GM19328 (cell line): ENCODE data around the gene CAD.
"Not testable (repeated sequence)": the region's sequence is repeated elsewhere in the genome, so short reads cannot be mapped to it uniquely, and the experiment has no call there.

ENCODE experiments used
- ATAC-seq: cut with Tn5 transposase; IDR thresholded peaks from one replicate; pipeline ENCODE4 v1.9.1; 2021; ENCODE audit warnings: mild to moderate bottlenecking, moderate library complexity; ENCODE audit not compliant: unreplicated experiment

Gene CAD

DNA sequence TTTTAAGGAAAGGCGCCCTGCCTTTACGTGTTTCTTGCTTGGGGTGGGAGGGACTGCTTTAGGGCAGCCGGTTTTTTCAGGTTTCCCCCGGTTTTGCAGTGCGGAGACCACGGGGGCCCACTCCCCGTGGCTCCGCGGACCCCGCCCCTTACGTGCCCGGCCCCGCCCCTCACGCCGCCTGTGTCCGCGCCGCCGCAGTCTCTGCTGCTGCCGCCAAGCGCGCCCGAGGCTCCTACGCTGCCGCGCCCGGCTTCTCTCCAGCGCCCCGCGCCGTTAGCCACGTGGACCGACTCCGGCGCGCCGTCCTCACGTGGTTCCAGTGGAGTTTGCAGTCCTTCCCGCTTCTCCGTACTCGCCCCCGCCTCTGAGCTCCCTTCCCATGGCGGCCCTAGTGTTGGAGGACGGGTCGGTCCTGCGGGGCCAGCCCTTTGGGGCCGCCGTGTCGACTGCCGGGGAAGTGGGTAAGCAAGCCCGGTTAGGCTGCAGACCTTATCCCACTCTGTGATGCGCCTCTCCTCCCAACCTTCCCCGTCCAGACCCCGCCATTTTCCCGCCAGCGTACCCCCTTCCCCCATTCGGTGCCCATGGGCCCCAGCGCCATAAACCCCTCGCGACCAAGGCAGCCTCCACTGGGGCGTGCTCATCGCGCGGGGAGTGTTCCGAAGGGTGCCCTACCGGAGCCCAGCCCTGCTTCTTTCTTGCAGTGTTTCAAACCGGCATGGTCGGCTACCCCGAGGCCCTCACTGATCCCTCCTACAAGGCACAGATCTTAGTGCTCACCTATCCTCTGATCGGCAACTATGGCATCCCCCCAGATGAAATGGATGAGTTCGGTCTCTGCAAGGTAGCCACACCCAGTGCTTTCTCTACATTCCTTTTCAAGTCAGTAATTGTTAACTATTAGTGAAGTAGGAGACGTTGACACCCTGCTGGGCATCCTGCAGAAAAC lies at the start of gene CAD:
Gene CAD (plus strand): TSS at position 197 of the 949 bp plus-strand sequence. CDS start 183 bp downstream, at position 380.
- ATAC-seq: peak; percentile 71

DNA sequence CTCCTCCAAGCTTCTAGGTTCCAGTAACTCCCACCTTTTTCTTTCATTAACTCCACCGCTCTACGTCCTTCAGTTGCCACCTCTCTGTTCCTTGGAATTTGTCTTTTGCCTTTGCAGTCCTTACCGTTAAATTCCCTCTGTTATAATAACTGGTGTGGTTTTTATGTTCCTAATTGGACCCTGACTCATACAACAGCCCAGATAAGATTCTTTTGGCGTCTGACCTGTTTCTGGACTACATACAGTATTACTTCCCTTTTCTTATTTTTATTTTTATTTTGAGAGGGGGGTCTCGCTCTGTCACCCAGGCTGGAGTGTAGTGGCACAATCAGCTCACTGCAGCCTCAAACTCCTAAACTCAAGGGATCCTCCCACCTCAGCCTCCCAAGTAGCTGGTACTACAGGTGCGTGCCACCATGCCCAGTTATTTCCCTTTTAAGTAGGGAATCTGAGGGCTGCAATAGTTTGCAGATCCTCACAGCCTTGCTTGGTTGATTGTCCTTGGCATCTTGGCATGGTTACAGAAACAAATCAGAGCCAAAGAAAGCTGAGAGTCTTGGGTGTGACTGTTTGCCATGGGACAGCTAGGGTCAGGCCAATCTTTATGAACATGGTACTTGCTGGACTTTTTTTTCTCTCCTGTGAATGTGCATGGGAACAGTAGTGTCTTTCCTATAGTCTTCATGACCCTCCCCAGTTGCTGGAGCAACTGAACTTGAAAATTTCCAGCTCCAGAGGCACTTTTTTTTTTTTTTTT lies 46.4 kb upstream of the CAD start:
- no peak for ATAC-seq

DNA sequence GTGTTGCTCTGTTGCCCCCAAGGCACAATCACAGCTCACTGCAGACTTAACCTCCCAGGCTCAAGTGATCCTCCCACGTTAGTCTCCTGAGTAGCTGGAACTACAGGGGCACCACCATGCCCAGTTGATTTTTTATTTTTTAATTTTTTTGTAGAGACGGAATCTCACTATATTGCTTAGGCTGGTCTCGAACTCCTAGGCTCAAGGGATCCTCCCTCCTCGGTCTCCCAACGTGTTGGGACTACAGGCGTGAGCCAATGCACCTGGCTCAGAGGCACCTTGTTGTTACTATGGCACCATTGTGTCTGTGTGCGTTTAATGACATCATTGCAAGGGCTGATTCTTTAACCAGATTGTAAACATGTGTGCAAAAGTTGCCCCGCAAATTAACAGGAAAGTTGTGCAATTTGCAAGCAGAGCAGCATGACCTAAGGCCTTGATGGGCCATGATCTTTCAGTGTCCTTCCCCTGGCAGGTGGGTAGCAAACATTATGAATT lies 45.8 kb upstream of the CAD start:
- ATAC-seq: no peak

DNA sequence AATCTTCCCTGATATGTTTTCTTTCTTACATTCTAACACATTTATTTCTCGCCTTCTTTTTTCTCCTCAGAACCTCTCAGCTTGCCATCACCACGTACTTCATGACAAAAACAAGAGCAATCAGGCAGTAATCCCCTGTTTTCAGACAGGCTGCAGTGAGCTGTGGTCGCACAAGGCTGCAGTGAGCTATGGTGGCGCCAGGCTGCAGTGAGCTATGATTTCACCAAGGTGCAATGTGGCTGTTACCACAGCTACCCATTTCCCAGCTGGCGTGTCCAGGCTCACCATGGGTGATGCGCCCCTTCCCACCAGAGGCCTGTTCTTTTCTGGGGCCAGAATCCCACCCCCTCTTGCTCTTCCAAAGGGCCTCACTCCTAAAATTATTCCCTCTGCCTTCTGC lies 42.5 kb upstream of the CAD start:
- no peak for ATAC-seq

DNA sequence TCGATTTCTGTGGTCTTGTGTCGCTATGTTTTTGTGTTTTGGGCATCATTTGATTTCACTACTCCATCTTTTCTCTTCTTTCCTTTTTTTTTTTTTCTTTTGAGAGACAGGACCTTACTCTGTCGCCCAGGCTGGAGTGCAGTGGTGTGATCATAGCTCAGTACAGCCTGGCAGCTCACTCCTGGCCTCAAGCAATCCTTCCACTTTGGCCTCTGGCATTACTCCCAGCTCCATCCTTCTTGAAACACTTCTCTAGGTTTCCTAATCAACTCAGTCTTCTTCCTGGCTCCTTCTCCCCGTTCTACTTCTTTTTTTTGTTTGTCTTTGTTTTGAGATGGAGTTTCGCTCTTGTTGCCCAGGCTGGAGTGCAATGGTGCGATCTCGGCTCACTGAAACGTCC lies 41.8 kb upstream of the CAD start:
- no peak for ATAC-seq

DNA sequence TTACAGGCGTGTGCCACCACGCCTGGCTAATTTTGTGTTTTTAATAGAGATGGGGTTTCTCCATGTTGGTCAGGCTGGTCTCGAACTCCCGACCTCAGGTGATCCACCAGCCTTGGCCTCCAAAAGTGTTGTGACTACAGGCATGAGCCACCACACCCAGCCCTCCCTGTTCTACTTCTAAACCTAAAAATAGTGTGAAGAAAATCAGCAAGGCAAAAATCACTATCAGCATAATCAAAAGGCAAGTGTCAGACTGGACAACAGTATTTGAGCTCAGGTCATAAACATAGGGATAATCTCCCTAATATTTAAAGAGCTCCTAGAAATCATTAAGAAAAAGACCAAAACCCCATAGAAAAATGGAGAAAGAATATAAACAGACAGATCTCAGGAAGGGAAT lies 41.4 kb upstream of the CAD start:
- ATAC-seq: not testable (repeated sequence)

DNA sequence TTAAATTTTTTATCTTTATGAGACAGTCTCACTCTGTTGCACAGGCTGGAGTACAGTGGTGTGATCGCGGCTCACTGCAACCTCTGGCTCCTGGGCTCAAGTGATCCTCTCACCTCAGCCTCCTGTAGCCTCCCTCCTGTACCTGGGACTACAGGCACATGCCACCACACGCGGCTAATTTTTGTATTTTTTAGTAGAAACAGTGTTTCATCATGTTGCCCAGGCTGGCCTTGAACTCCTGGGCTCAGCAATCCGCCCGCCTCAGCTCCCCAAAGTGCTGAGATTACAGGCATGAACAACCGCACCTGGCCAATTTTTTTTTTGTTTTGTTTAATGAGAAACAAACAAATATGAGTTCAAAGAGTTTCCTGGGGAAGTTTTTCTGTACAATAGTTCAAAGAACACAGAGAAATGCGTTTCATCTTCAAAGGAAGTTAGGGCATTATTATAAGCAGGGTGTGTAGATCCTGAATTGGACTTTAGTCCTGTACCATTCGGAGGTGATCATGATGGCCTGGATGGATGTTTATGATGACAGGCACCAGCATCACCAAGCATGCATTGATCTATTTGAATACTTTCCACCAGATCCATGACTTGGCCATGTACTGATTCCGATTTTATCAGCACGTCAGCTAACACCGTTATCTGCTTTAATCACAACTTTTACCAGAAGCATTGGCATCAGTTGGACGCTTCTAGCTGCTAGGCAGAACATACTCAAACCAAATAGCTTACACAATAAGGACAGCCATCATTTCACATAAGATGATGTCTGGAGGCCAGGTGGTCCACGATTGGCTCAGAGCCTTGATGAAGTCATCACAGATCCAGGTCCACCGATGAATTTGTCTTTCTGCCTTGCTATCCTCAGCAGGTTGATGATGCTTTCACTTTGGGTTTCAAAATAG lies 39.5 kb upstream of the CAD start:
- ATAC-seq: no peak

DNA sequence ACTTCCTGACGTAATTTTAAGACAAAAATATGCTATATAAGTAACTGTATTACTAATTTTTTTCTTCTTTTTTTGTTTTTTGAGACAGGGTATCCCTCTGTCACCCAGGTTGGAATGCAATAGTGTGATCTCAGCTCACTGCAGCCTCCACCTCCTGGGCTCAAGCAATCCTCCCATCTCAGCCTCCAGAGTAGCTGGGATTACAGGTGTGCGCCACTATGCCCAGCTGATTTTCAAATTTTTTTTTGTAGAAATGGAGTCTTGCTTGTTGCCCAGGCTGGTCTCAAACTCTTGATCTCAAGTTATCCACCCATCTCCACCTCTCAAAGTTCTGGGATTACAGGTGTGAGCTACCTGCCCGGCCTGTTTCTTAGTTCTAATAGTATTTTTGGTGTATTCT lies 38.7 kb upstream of the CAD start:
- no peak for ATAC-seq

DNA sequence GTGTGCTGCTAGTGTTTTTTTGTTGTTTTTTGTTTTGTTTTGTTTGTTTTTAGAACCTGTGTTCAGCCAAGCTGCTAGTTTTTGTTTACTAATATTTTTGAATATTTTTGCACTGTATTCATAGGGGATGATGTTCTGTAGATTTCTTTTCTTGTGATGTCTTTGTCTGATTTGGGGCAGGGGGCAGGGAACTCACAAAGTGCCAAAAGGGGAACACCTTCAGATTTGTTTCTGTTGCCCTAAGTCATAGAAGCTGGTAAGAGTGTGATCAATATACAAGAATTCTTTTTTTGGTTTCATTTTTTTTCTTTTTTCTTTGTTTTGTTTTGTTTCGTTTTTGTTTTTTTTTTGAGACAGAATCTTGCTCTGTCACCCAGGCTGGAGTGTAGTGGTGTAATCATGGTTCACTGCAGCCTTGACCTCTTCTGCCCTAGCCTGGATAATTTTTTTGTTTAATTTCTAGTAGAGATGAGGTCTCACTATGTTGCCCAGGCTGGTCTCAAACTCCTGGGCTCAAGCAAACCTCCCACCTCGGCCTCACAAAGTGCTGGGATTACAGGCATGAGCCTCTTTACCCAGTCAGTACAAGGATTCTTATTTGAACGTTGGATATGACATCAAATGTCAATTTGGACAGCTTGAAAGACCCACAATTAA lies 37.7 kb upstream of the CAD start:
- no peak for ATAC-seq

DNA sequence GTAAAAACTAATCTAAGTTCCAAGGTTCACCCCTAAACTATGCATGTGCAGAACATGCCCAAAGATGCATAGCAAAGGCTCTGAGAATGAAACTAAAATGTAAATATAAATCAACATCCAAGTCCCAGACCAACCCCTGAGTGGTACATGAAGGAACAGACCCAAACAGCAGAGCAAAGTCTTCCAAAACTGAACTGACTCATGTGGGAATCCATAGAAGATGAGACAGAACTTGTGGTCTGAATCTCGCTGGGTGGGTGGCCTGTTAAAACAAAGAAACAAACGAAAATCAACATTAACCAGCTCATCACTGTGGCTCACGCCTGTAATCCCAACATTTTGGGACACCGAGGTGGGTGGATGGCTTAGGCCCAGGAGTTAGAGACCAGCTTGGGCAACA lies 34.8 kb upstream of the CAD start:
- no peak for ATAC-seq

DNA sequence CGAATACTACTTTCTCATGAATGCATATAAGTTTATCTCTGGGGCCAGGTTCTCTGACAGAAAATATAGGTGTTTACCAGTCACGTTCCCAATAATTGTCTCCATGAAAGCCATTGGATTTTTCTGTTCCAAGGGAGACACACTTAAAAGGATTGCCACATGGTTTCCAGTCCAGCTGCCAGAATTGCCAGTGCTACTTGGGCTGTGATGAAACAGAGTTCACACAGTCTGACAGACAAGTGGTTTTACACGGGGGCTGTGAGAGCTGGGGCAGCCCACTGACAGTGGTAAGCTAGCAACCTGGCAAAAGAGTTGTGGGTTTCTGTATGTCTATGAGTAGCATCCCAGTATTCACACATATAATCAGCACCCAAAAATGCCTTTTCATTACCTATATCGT lies 33.1 kb upstream of the CAD start:
- no peak for ATAC-seq

DNA sequence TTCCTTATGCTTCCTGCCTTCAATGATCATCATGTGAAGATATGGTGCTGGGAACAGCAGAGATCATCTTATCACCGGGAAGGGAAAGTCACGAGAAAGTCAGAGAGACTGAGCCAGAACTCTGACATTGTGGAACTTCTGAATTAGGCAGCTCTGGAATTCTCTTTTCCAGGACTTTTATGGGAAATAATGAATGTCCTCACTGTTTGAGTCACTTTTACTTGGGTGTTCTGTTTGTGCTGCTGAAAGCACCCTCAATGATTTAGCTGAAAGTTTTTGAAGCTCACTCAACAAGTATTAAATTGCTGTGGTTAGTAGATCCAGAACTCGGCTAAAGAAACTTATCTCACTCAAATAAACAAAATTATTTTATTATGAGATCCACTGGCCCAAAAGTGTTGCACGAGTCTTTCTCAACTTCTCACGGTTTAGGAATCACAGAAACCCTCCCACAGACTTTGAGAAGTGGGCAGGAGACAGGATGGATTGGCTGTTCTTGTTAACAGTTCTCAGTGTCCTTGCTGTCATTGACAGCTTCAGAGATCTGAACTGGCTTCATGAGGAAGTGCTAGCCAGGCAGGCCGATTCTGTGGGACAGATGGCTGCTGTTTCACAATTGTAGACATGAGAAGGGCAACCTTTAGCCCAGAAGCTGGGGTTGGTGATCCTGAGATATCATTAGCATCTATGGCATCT lies 31.7 kb upstream of the CAD start:
- no peak for ATAC-seq

DNA sequence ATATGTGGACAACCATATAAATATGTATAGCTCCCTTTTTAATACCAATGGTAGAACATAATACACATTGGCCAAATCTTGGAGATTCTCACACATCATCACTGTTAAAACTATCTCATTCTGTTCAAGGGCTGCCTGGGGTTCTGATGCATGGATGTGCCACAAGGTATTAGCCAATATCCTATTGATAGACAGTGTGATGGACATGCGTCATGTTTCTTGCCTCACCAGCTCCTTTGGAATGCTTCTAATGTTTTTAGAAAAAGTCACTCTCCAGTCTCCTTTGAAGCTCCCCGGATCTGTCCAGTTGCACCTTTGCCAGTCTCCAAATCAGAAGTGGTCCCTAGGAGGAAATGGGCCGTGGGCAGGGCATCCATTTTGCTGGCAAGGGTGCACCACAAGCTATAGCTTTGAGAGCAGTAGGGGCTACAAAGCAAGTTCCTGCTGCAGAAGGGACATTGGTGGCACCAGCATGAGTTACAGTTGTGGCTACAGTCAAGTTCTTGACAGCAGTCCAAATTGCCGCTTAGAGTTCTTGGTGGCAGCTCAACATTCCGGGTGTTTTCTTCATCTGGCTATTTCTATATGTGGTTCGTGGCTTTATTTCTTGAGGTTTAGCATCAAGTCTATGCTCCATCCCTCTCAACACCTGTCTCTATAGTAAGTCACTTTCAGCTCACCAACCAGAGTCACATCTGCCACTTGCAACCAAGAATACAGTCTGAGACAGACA lies 30.4 kb upstream of the CAD start:
- no peak for ATAC-seq

DNA sequence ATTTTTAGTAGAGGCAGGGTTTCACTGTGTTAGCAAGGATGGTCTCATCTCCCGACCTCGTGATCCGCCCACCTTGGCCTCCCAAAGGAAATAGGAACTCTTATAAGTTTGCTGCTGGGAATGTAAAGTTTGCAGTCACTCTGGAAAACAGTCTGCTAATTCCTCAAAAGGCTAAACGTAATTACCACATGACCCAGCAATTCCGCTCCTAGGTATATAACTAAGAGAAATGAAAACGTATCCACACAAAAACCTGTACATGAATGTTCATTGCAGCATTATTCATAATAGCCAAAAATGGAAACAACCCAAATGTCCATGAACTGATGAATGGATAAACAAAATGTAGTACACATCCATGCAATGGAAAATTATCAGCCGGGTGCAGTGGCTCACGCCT lies 27.2 kb upstream of the CAD start:
- ATAC-seq: no peak

DNA sequence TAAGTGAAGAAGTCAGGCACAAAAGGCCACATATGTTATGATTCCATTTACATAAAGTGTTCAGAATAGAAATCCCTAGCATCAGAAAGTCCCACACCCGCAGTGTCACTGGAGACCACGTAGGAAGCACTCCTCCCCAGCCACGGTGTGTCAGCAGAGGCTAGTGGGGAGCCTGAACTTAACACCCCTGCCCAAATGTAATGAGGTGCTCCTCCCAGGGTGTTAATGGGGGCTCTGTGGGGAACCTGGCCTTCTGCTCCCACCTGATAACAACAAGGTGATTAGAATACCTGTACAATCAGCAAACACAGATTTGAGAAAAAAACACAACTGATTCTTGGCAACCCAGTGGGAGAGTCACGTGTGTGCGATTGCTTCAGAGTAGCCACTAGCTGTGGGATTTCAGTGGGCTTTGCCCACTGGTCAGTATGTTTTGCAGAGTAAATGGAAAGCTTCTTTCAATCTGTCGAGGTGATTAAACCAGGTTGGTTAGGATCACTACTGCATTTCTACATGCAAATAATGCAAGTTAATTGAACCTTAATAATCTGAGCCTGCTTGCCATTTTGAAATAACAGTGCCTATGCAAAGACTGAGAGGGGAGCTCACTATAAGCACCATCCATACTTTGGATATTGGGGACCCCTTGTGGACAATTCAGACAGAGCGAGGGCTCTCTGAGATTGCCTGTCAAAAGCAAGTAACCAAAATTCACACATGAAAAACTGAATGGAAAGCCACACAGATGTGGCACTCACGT lies 25.9 kb upstream of the CAD start:
- no peak for ATAC-seq

DNA sequence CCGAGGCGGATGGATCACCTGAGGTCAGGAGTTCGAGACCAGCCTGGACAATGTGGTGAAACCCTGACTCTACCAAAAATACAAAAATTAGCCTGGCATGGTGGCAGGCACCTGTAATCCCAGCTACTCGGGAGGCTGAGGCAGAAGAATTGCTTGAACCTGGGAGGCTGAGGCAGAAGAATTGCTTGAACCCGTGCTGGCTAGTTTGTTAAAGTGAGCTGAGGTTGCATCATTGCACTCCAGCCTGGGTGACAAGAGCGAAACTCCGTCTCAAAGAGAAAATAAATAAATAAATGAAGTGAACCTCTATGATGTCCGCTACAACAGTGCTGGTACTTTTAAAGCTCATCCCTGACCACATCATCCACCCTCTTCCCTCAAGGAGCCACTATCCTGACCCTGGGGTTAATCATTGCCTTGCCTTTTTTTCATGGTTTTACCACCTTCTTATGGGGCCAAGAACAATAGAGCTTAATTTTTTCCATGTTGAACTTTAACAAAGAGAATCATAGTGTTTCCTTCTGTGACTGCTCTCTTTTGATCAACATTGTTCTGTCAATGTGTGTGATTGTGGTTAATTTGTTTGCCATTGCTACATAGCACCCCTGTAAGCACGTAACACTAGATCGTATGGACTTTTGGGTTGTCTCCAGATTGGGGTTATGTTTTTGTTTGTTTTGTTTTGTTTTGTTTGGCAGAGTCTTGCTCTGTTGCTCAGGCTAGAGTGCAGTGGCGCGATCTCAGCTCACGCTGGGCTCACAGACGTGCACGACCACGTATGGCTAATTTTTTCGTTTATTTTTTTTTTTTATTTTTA lies 22.4 kb upstream of the CAD start:
- ATAC-seq: no peak

DNA sequence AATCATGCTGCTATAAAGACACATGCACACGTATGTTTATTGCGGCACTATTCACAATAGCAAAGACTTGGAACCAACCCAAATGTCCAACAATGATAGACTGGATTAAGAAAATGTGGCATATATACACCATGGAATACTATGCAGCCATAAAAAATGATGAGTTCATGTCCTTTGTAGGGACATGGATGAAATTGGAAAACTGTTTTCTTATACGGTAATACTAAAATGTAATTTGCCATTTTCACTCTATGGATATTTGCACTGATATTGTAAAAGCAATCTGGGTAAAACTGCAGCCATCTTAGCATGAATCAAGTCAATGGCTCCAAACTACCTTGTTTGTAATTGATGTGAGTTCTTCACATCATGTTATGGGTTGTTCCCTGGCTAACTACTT lies 21.4 kb upstream of the CAD start:
- not testable (repeated sequence) for ATAC-seq
